HG03095 (cell line): ENCODE measurements around the gene SMC5.
"Not testable (repeated sequence)": the region's sequence is repeated elsewhere in the genome, so short reads cannot be mapped to it uniquely, and the experiment has no call there.

ENCODE experiments used
- ATAC-seq: cut with Tn5 transposase; IDR thresholded peaks from one replicate; pipeline ENCODE4 v1.9.1; 2021; ENCODE audit warnings: moderate library complexity; ENCODE audit not compliant: unreplicated experiment

SMC5 gene

GRCh38 chr9:70258692-70259511, at the start of gene SMC5:
Gene SMC5 (plus strand): TSS chr9:70258978. CDS start chr9:70259079, 101 bp downstream.
- peak; percentile 76 for ATAC-seq

GRCh38 chr9:70217029-70217428, 41.7 kb upstream of the SMC5 start:
- ATAC-seq = no peak

- no peak for ATAC-seq
These were observed 40.0 kb upstream of the SMC5 start for GRCh38 chr9:70218767-70219166.

- no peak for ATAC-seq
These were observed 38.6 kb upstream of the SMC5 start for GRCh38 chr9:70220216-70220615.

- ATAC-seq = no peak
These were observed 36.4 kb upstream of the SMC5 start for GRCh38 chr9:70222354-70222753.

- ATAC-seq = no peak
These were observed 30.7 kb upstream of the SMC5 start for GRCh38 chr9:70228118-70228517.

- no peak for ATAC-seq
These were observed 30.2 kb upstream of the SMC5 start for GRCh38 chr9:70228611-70229010.

GRCh38 chr9:70229026-70229425, 29.8 kb upstream of the SMC5 start:
- no peak for ATAC-seq

GRCh38 chr9:70229579-70229978, 29.2 kb upstream of the SMC5 start:
- no peak for ATAC-seq

- ATAC-seq = no peak
These were observed 26.3 kb upstream of the SMC5 start for GRCh38 chr9:70232476-70232875.

- ATAC-seq = not testable (repeated sequence)
These were observed 24.6 kb upstream of the SMC5 start for GRCh38 chr9:70234208-70234607.

- ATAC-seq = not testable (repeated sequence)
These were observed 12.8 kb upstream of the SMC5 start for GRCh38 chr9:70245952-70246351.

- no peak for ATAC-seq
These were observed 8.6 kb upstream of the SMC5 start for GRCh38 chr9:70250221-70250620.

GRCh38 chr9:70255486-70255885, 3.3 kb upstream of the SMC5 start:
- ATAC-seq = no peak

- no peak for ATAC-seq
These were observed 2.6 kb upstream of the SMC5 start for GRCh38 chr9:70256123-70256551.

GRCh38 chr9:70257502-70257901, 1.3 kb upstream of the SMC5 start:
- no peak for ATAC-seq

- peak; percentile 36 for ATAC-seq
These were observed 637 bp upstream of the SMC5 start for GRCh38 chr9:70257991-70258691.

- ATAC-seq = no peak
These were observed 679 bp downstream of the SMC5 start for GRCh38 chr9:70259512-70259802.

GRCh38 chr9:70260007-70260443, 1.2 kb downstream of the SMC5 start:
- no peak for ATAC-seq

- ATAC-seq = peak; percentile 38
These were observed 1.8 kb downstream of the SMC5 start for GRCh38 chr9:70260606-70261005.

- no peak for ATAC-seq
These were observed 2.5 kb downstream of the SMC5 start for GRCh38 chr9:70261131-70261870.

- no peak for ATAC-seq
These were observed 3.6 kb downstream of the SMC5 start for GRCh38 chr9:70262366-70262765.
